Measurements from ENCODE around the gene COL23A1. TPM values are rescaled to one million over a fixed set of nuclear protein-coding genes. Genes with fewer than 3 reads are reported as not detected.

Gene COL23A1
- total and polyA plus RNA-seq, 4 donors = 0.76 to 4.4 (median 1.3) TPM

GRCh38 chr5:178266581-178266980, 323.6 kb downstream of the COL23A1 start:
- no peak overlapping the region for H3K9ac ChIP-seq (ENCODE audit: insufficient read depth in 1 of 2, low read length in 2 of 2)
- H3K36me3 ChIP-seq (ENCODE audit: control insufficient read depth in 4 of 4, insufficient read depth in 4 of 4, low read length in 4 of 4) = no peaks in the 10 kb centered on the region
- DNase-seq (no peak), ATAC-seq (ENCODE audit: insufficient read depth, low FRiP score) (no peak)
- H3K27me3 ChIP-seq (ENCODE audit: control insufficient read depth in 3 of 3, insufficient read depth in 3 of 3, low read length in 2 of 3) = no peaks in the 10 kb centered on the region
- 92 to 93% methylated on average over 10 of the region's 10 CpGs for WGBS, 2 donors
- TF ChIP-seq CTCF (IDR thresholded peaks at IDR 0.05; ENCODE audit: control extremely low read depth, extremely low read depth) = no peak
- H3K4me1 ChIP-seq (ENCODE audit: control insufficient read depth in 5 of 5, insufficient read depth in 5 of 5, low read length in 5 of 5) = peaks cover 0 to 5% (median 0%) of the 10 kb centered on the region in 5 donors
- H3K27ac ChIP-seq (ENCODE audit: low read depth in 1 of 2, low read length in 1 of 2) = no peak overlapping the region
- H3K9me3 ChIP-seq (ENCODE audit: control insufficient read depth in 4 of 4, insufficient read depth in 3 of 4, low read length in 3 of 4) = no peaks in the 10 kb centered on the region
- H3K4me3 ChIP-seq = no peak overlapping the region

GRCh38 chr5:178265746-178266145, 324.4 kb downstream of the COL23A1 start:
- no peak overlapping the region for H3K9ac ChIP-seq (ENCODE audit: insufficient read depth in 1 of 2, low read length in 2 of 2)
- no peak for TF ChIP-seq CTCF (IDR thresholded peaks at IDR 0.05; ENCODE audit: control extremely low read depth, extremely low read depth)
- H3K4me1 ChIP-seq (ENCODE audit: control insufficient read depth in 5 of 5, insufficient read depth in 5 of 5, low read length in 5 of 5) = peaks cover 0 to 2% (median 0%) of the 10 kb centered on the region in 5 donors
- no peak overlapping the region for H3K4me3 ChIP-seq
- no peak overlapping the region for H3K27ac ChIP-seq (ENCODE audit: low read depth in 1 of 2, low read length in 1 of 2)
- H3K27me3 ChIP-seq (ENCODE audit: control insufficient read depth in 3 of 3, insufficient read depth in 3 of 3, low read length in 2 of 3) = no peaks in the 10 kb centered on the region
- H3K9me3 ChIP-seq (ENCODE audit: control insufficient read depth in 4 of 4, insufficient read depth in 3 of 4, low read length in 3 of 4) = no peaks in the 10 kb centered on the region
- ATAC-seq (ENCODE audit: insufficient read depth, low FRiP score) (no peak), DNase-seq (no peak)
- 96 to 97% methylated on average over 7 of the region's 7 CpGs for WGBS, 2 donors
- H3K36me3 ChIP-seq (ENCODE audit: control insufficient read depth in 4 of 4, insufficient read depth in 4 of 4, low read length in 4 of 4) = no peaks in the 10 kb centered on the region

GRCh38 chr5:178264044-178264443, 326.1 kb downstream of the COL23A1 start:
- Histone ChIP-seq H3K36me3 (ENCODE audit: control insufficient read depth in 4 of 4, insufficient read depth in 4 of 4, low read length in 4 of 4) (no peaks in the 10 kb centered on the region), H3K27ac (ENCODE audit: low read depth in 1 of 2, low read length in 1 of 2) (no peak overlapping the region), H3K27me3 (ENCODE audit: control insufficient read depth in 3 of 3, insufficient read depth in 3 of 3, low read length in 2 of 3) (no peaks in the 10 kb centered on the region), H3K9ac (ENCODE audit: insufficient read depth in 1 of 2, low read length in 2 of 2) (no peak overlapping the region), H3K9me3 (ENCODE audit: control insufficient read depth in 4 of 4, insufficient read depth in 3 of 4, low read length in 3 of 4) (no peaks in the 10 kb centered on the region), H3K4me1 (ENCODE audit: control insufficient read depth in 5 of 5, insufficient read depth in 5 of 5, low read length in 5 of 5) (no peaks in the 10 kb centered on the region), H3K4me3 (no peak overlapping the region)
- TF ChIP-seq CTCF (IDR thresholded peaks at IDR 0.05; ENCODE audit: control extremely low read depth, extremely low read depth) = no peak
- DNase-seq = no peak
- ATAC-seq (ENCODE audit: insufficient read depth, low FRiP score) = no peak
- WGBS, 2 donors = 89 to 92% methylated on average over 4 of the region's 4 CpGs
